Activated T-helper 17 cell treated with anti-CD3 and anti-CD28 coated beads, Interleukin-2, amount 50 U/mL, for 72 hours (primary cell): ENCODE measurements around the gene RGS11. TPM values are rescaled to one million over a fixed set of nuclear protein-coding genes. Genes with fewer than 3 reads are reported as not detected.
"Not testable (repeated sequence)": the region's sequence is repeated elsewhere in the genome, so short reads cannot be mapped to it uniquely, and the experiment has no call there.

Experiments
- ATAC-seq: fragments of 150-1000 bp; cut with Tn5 transposase; replicated peaks from 2 replicates; pipeline ENCODE4 v1.10.0; 2021; ENCODE audit warnings: mild to moderate bottlenecking, moderate library complexity
- H3K27ac Mint-ChIP-seq: one replicate; pipeline ENCODE4 v1.8.0; 2022; ENCODE audit warnings: mixed read lengths
- H3K27me3 Mint-ChIP-seq: one replicate; pipeline ENCODE4 v1.8.0; 2022; ENCODE audit warnings: mixed read lengths
- H3K36me3 Mint-ChIP-seq: one replicate; pipeline ENCODE4 v1.8.0; 2022; ENCODE audit warnings: low read depth, mild to moderate bottlenecking, mixed read lengths
- H3K4me1 Mint-ChIP-seq: one replicate; pipeline ENCODE4 v1.8.0; 2022; ENCODE audit warnings: mixed read lengths
- H3K4me3 Mint-ChIP-seq: one replicate; pipeline ENCODE4 v1.8.0; 2022; ENCODE audit warnings: mild to moderate bottlenecking, mixed read lengths
- H3K9me3 Mint-ChIP-seq: one replicate; pipeline ENCODE4 v1.8.0; 2022; ENCODE audit warnings: mixed read lengths
- total RNA-seq, 2 donors: library from RNA; stranded (reverse); gene quantifications; one replicate each; pipeline ENCODE4 v1.2.3, GENCODE V29; 2022

The RGS11 gene
- total RNA-seq, 2 donors from 2014 or later: 0.11 TPM; not detected in 1

DNA sequence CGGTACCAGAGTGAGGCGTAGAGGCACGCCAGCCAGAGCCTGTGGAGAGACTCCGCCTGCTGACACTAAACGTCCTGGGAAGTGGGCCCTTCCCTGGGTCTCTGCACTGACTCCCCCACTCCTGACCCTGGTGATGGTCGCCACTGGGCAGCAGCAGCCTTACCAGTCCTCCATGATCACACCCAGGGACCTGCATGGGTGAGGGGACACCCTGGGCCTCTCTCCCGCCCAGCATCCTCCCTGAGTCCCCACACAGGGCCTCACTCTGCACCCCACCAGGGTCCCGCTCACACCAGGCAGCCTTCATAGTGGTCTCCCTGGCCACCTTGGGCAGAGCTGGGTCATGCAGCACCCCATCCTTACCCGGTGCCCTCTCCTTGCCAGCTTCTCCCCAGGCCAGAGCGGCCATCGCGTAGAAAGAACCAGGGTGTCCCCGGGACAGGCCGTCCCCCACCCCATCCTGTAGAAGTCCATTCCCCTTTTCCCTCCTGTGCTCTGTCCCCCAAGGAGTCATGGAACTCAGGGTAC lies 10.7 kb downstream of the RGS11 start:
- no peaks in the 10 kb centered on the region for H3K9me3 Mint-ChIP-seq
- no peak for ATAC-seq
- H3K36me3 Mint-ChIP-seq: peaks cover 8% of the 10 kb centered on the region
- no peak overlapping the region for H3K27ac Mint-ChIP-seq
- H3K4me1 Mint-ChIP-seq: no peaks in the 10 kb centered on the region
- no peaks in the 10 kb centered on the region for H3K27me3 Mint-ChIP-seq
- H3K4me3 Mint-ChIP-seq: no peak overlapping the region

DNA sequence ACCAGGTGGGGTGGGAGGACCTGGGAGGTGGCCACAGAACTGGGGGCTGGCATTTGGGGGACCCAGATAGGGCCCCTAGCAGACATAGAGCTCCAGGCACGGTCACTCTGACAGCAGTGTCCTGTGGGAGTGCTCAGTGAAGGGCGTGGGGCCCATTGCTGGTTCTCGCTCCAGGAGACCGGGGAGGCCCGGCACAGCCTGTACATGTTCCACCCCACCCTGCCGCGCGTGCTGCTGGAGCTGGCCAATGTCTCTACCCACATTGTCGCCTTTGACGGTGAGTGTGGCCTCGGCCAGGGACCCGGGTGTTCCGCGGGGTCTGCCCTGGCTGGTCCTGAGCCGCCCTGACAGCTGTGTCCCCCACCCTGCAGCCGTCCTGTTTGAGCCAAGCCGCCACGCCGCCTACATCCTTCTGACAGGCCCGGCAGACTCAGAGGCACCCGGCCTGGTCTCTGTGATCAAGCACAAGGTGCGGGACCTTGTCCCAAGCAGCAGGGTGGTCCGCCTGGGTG lies 11.2 kb downstream of the RGS11 start:
- Mint-ChIP-seq H3K4me3 (no peak overlapping the region), H3K4me1 (no peaks in the 10 kb centered on the region), H3K36me3 (peaks cover 8% of the 10 kb centered on the region), H3K9me3 (no peaks in the 10 kb centered on the region), H3K27ac (no peak overlapping the region), H3K27me3 (no peaks in the 10 kb centered on the region)
- no peak for ATAC-seq

DNA sequence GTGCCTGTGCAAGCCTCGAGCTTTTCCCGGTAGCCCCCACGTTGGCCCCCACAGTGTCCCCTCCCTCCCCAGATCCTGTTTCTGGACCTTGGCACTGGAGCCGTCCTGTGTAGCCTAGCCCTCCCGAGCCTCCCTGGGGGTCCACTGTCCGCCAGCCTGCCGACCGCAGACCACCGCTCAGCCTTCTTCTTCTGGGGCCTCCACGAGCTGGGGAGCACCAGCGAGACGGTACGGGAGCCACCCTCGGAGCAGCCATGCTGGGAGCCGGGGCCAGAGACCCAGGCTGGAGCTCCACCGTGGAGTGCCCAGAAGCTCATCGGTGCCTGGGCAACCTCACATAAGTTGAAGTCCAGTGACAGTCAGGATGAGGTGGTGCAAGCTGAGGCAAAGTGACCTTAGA lies 11.8 kb downstream of the RGS11 start:
- no peak overlapping the region for H3K27ac Mint-ChIP-seq
- no peak overlapping the region for H3K4me3 Mint-ChIP-seq
- peaks cover 5% of the 10 kb centered on the region for H3K4me1 Mint-ChIP-seq
- peaks cover 8% of the 10 kb centered on the region for H3K36me3 Mint-ChIP-seq
- ATAC-seq: no peak
- no peaks in the 10 kb centered on the region for H3K9me3 Mint-ChIP-seq
- H3K27me3 Mint-ChIP-seq: no peaks in the 10 kb centered on the region

DNA sequence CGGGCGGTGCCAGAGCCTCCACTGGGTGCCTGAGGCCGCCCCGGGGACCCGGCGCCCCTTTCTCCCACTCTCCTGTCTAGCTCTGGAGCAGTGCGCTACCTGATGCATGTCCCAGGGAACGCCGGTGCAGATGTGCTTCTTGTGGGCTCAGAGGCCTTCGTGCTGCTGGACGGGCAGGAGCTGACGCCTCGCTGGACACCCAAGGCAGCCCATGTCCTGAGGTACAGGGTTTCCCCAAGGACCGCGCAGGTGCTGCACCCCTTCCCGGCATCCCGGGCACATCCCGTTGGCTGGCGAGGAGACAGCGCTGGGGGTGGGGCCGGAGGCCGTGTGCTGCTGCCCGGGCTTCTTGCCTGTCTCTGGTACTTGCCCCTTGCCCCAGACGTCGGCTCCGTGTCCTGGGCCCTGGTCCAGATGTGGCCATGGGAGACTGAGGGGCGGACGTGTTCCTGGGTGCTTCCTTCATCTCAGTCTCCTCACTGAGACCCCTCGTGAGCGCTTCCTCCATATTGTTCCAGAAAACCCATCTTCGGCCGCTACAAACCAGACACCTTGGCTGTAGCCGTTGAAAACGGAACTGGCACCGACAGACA lies 12.5 kb downstream of the RGS11 start:
- H3K27ac Mint-ChIP-seq: no peak overlapping the region
- no peak overlapping the region for H3K4me3 Mint-ChIP-seq
- ATAC-seq: no peak
- H3K9me3 Mint-ChIP-seq: no peaks in the 10 kb centered on the region
- H3K27me3 Mint-ChIP-seq: no peaks in the 10 kb centered on the region
- H3K4me1 Mint-ChIP-seq: peaks cover 6% of the 10 kb centered on the region
- peaks cover 8% of the 10 kb centered on the region for H3K36me3 Mint-ChIP-seq

DNA sequence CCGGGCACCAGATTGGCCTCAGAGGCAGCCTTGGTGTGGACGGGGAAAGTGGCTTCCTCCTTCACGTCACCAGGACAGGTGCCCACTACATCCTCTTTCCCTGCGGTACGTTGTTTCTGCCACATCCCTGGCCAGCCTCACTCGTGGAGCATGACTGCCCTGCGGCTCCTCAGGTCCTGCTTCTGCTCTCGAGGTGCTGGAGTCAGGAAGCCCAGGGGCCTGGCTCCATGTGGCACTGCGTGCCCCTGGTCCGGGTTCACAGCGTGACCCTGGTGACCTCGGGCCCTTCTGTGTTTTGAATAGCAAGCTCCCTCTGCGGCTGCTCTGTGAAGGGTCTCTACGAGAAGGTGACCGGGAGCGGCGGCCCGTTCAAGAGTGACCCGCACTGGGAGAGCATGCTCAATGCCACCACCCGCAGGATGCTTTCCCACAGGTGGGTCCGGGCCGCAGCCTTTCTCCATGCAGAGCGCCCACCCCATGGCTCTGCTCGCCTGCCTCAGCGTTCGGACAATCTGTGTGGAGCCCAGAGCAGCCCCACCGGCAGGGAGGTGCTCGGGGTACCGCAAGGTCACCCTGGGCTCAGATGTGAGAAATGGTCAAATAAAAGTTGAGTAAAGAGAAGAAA lies 13.5 kb downstream of the RGS11 start:
- H3K27ac Mint-ChIP-seq: no peak overlapping the region
- no peaks in the 10 kb centered on the region for H3K27me3 Mint-ChIP-seq
- H3K36me3 Mint-ChIP-seq: peaks cover 8% of the 10 kb centered on the region
- no peaks in the 10 kb centered on the region for H3K9me3 Mint-ChIP-seq
- ATAC-seq: no peak
- peaks cover 6% of the 10 kb centered on the region for H3K4me1 Mint-ChIP-seq
- H3K4me3 Mint-ChIP-seq: no peak overlapping the region

DNA sequence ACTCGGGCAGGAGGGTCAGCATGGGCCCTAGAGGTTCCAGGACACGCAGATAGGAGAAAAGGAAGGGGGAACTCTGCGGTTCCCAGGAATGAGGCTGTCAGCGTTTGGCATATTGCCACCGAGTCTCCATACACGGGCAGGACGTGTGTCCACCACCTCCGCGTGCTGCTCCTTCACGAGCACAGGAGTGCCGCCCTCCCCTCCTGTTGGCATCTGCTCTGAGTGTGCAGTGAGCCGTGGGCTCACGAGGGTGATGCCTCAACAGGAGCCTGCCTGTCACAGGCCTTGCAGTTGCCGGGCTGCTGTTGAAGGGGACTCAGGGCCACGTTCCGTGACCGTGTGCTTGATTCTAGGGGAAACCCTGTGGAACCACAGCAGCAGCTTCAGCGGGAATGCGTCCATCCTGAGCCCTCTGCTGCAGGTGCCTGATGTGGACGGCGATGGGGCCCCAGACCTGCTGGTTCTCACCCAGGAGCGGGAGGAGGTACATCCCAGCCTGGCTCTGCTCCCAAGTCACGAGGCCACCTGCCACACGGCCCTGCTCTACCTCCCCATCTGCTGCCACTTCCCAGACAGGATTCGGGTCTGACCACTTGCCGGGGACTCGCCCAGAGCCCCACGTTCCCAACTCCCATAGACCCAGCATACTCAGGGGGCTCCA lies 14.6 kb downstream of the RGS11 start:
- no peak for ATAC-seq
- peaks cover 12% of the 10 kb centered on the region for H3K36me3 Mint-ChIP-seq
- H3K4me3 Mint-ChIP-seq: no peak overlapping the region

DNA sequence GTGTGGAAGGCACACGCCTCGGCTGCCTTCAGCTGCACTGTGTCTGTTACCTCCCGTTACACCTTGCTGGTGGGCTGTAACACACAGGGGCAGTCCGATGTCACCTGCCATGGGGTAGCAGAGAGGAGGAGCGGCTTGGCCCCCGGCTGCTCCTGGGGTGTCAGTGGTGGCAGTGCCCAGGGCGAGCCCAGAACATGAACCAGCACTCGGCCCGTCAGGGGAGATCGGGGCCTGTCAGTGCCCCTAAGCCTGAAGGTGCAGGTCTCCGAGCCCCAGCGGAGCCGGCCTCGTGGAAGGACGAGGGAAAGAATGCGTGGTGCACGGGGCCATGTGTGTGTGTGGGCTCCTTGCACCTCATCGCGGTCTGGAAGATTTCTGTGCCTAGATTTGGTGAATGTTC lies 15.4 kb downstream of the RGS11 start:
- Mint-ChIP-seq H3K9me3 (no peaks in the 10 kb centered on the region), H3K4me1 (peaks cover 6% of the 10 kb centered on the region), H3K36me3 (peaks cover 20% of the 10 kb centered on the region), H3K27me3 (no peaks in the 10 kb centered on the region), H3K27ac (no peak overlapping the region), H3K4me3 (no peak overlapping the region)
- ATAC-seq: no peak

More for the DNA sequence above, 14.6 kb downstream of the RGS11 start:
- H3K9me3 Mint-ChIP-seq: no peaks in the 10 kb centered on the region
- no peaks in the 10 kb centered on the region for H3K27me3 Mint-ChIP-seq
- H3K27ac Mint-ChIP-seq: no peak overlapping the region
- H3K4me1 Mint-ChIP-seq: peaks cover 6% of the 10 kb centered on the region

DNA sequence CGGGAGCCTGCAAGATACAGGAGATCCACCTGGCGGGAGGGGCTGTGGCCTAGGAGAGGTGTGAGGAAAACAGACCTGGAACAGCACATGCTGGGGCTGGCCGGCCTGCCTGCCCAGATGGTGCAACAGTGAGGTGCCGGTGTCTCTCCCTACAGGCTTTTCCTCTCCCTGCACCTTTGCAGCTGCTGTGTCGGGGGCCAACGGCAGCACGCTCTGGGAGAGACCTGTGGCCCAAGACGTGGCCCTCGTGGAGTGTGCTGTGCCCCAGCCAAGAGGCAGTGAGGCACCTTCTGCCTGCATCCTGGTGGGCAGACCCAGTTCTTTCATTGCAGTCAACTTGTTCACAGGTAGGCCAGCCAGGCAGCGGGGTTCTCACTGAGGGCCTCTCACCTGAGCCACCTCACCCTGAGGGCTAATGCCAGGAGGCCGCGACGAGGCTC lies 15.9 kb downstream of the RGS11 start:
- peak overlapping the region; percentile 36 for H3K4me3 Mint-ChIP-seq
- H3K9me3 Mint-ChIP-seq: no peaks in the 10 kb centered on the region
- no peak overlapping the region for H3K27ac Mint-ChIP-seq
- no peaks in the 10 kb centered on the region for H3K27me3 Mint-ChIP-seq
- peaks cover 24% of the 10 kb centered on the region for H3K36me3 Mint-ChIP-seq
- peaks cover 6% of the 10 kb centered on the region for H3K4me1 Mint-ChIP-seq
- ATAC-seq: no peak

DNA sequence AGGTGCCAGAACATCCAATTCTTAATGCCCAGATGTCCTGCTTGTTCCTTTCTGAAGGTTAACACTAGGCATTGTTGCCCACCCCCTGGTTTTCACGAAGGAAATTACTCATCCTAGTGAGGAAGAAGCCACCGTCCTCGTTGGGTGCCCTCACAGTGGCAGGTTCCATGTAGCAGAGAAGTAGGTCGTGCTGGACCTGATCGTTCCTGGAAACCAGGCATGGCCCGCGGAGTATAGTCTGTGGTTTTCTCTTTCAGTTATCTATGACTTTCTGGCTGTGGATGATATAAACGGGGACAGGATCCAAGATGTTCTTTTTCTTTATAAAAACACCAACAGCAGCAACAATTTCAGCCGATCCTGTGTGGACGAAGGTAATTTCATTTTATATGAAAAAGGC lies 16.5 kb downstream of the RGS11 start:
- no peaks in the 10 kb centered on the region for H3K9me3 Mint-ChIP-seq
- H3K36me3 Mint-ChIP-seq: peaks cover 24% of the 10 kb centered on the region
- no peaks in the 10 kb centered on the region for H3K27me3 Mint-ChIP-seq
- peak; percentile 75 for ATAC-seq
- H3K4me1 Mint-ChIP-seq: peaks cover 6% of the 10 kb centered on the region
- no peak overlapping the region for H3K27ac Mint-ChIP-seq
- H3K4me3 Mint-ChIP-seq: peak overlapping the region; percentile 36

DNA sequence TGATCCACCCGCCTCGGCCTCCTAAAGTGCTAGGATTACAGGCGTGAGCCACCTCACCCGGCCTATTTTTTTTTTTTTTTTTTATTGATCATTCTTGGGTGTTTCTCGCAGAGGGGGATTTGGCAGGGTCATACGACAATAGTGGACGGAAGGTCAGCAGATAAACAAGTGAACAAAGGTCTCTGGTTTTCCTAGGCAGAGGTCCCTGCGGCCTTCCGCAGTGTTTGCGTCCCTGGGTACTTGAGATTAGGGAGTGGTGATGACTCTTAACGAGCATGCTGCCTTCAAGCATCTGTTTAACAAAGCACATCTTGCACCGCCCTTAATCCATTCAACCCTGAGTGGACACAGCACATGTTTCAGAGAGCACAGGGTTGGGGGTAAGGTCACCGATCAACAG lies 17.7 kb downstream of the RGS11 start:
- ATAC-seq, H3K27me3 Mint-ChIP-seq, H3K9me3 Mint-ChIP-seq, H3K4me3 Mint-ChIP-seq, H3K27ac Mint-ChIP-seq, H3K4me1 Mint-ChIP-seq: not testable (repeated sequence)
- peaks cover 24% of the 10 kb centered on the region for H3K36me3 Mint-ChIP-seq

DNA sequence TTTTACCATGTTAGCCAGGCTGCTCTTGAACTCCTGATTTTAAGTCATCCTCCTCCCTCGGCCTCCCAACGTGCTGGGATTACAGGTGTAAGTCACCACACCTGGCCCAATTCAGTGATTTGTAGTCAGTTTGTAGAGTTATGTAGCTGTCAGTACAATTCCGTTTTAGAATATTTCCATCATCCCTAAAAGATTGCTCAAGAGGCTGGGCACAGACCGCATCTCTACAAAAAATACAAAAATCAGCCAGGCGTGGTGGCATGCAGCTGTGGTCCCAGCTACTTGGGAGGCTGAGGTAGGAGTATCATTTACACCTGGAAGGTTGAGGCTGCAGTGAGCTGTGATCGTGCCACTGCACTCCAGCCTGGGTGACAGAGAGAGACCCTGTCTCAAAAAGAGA lies 20.6 kb downstream of the RGS11 start:
- H3K4me3 Mint-ChIP-seq: no peak overlapping the region
- peaks cover 13% of the 10 kb centered on the region for H3K4me1 Mint-ChIP-seq
- peaks cover 23% of the 10 kb centered on the region for H3K36me3 Mint-ChIP-seq
- no peak for ATAC-seq
- H3K27me3 Mint-ChIP-seq: no peaks in the 10 kb centered on the region
- no peaks in the 10 kb centered on the region for H3K9me3 Mint-ChIP-seq
- H3K27ac Mint-ChIP-seq: no peak overlapping the region

DNA sequence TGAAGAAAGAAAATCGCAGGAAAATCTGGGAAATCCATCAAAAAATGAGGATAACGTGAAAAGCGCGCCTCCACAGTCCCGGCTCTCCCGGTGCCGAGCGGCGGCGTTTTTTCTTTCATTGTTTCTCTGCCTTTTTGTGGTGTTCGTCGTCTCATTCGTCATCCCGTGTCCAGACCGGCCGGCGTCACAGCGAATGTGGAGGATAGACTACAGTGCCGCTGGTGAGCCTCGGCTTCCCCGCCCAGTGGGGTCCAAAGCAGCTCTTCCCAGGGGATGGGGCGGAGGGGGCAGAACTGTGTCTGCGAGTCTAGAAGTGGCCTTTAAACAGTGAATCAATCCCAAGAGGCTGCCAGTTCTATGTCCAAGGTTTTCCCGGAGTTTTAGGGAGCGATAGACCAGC lies 21.3 kb downstream of the RGS11 start:
- no peak for ATAC-seq
- Mint-ChIP-seq H3K36me3 (peaks cover 24% of the 10 kb centered on the region), H3K4me1 (peaks cover 13% of the 10 kb centered on the region), H3K4me3 (no peak overlapping the region), H3K27me3 (no peaks in the 10 kb centered on the region), H3K9me3 (no peaks in the 10 kb centered on the region), H3K27ac (no peak overlapping the region)

DNA sequence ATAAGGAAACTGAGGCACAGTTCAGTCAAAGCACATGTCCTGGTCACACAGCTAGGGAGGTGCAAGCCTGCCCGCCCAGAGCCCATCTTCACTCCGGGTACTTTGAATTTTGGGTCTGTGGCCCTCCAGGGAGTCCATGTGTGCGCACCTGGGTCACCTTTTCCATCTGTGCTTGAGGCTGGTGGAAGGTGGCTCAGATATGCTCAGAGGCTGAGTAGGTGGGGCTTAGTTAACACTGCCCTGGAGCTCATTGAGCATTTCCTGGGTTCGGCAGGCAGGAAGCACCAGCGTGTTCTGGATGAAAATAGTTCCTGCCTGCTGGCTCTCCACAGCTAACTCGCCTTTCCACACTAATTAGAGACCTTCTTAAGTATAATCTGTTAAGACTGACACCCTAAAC lies 21.9 kb downstream of the RGS11 start:
- Mint-ChIP-seq H3K4me3 (peak overlapping the region; percentile 68), H3K27ac (no peak overlapping the region), H3K27me3 (no peaks in the 10 kb centered on the region), H3K36me3 (peaks cover 24% of the 10 kb centered on the region), H3K9me3 (no peaks in the 10 kb centered on the region), H3K4me1 (peaks cover 7% of the 10 kb centered on the region)
- no peak for ATAC-seq

DNA sequence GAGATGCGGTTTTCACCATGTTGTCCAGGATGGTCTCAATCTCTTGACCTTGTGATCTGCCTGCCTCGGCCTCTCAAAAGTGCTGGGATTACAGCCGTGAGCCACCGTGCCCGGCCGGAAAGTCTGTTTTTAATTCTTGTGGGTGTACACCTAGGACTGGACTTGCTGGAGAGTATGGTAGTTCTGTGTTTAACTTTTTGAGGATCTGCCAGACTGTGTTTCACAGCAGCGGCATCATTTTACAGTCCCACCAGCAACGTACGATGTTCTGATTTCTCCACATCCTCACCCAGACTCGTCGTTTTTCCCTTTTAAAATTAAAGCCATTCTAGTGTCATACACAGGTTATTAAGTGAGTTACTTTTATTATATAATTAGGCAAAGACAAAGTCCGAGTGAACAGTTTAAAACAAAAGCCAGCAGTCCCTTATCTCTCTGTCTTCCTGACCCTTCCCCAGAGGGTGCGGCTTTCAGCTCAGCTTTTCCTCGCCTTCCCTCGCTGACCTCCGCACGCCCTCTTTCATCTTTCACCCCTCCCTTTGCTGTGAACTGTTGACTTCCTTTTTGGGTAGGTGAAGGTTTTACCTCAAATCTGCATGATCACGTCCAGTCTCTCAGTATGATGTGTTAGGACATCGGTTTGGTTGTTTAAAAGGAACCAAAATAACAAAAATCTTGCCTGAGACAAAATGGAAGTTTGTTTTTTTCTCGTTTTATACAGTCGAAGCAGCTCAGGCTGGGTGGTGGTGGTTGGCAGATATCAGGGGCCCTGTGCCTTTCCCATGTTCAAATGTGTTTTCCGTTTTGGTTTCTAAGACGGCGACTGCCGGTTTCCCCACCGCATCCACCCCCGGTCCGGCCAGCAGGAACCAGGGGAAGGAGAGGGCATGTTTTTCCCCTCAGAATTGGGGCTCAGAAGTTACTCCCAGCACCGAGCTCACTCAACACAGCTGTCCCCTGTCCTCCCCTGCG lies 23.1 kb downstream of the RGS11 start:
- peak; percentile 97 for ATAC-seq
- Mint-ChIP-seq H3K36me3 (peaks cover 24% of the 10 kb centered on the region), H3K4me1 (peaks cover 7% of the 10 kb centered on the region), H3K27ac (peak overlapping the region; percentile 30), H3K9me3 (no peaks in the 10 kb centered on the region), H3K27me3 (no peaks in the 10 kb centered on the region), H3K4me3 (peak overlapping the region; percentile 68)
